ENCODE measurements around the gene KCNF1. TPM values are rescaled to one million over a fixed set of nuclear protein-coding genes. Genes with fewer than 3 reads are reported as not detected.

Gene KCNF1
- total and polyA plus RNA-seq, 4 donors = 4.3 to 19.7 (median 11.5) TPM

DNA sequence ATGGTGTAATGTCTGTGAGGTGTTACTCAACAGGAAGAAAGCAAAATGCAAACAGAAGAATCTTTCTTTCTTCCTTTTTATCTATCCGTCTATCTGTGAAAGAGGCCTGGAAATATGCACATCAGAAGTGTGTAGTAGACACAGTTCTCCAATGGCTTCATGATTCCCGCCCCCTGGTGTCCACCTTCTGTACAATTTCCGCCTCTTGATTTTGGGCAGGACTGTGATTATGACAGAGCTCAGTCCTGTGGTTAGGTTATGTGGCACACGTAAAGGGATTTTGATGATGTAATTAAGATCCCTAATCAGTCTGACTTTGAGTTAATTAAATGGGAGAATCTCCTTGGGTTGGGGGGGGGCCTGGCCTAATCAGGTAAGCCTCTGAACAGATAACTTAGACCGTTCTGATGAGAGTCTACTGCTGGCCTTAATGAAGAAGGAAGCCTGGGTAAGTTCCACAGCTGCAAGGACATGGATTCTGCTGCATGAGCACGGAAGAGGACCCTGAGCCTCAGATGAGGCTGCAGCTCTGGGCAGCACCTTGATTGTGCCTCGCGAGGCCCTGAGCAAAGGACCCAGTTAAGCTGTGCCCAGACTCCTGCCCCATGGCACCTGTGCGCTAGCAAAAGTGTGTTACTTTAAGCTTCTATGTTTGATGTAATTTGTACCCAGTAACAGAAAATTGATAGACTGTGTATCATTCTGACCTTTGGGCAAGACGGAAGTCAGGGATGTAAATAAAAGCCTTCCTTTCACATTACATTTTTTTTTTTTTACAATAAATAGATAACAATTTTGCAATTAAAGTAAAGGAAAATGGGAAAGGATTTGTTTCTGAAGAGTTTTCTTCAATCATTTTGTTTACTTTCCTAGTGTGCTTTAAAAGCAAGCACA lies 11.3 kb upstream of the KCNF1 start:
- no peak overlapping the region for H3K4me3 ChIP-seq (ENCODE audit: low read depth, low read length)
- H3K27ac ChIP-seq (ENCODE audit: low read depth, low read length) = no peak overlapping the region
- no peaks in the 10 kb centered on the region for H3K27me3 ChIP-seq (ENCODE audit: control insufficient read depth, insufficient read depth, low read length)
- no peaks in the 10 kb centered on the region for H3K36me3 ChIP-seq (ENCODE audit: control insufficient read depth, insufficient read depth, low read length)
- DNase-seq (ENCODE audit: low read depth in 4 of 6, low spot score in 6 of 6) = peak in 1 of 6 donors; percentile 41
- peaks cover 7% of the 10 kb centered on the region for H3K4me1 ChIP-seq (ENCODE audit: control insufficient read depth, insufficient read depth, low read length)
- WGBS (ENCODE audit: insufficient coverage) = 85% methylated on average over 7 of the region's 10 CpGs
- no peaks in the 10 kb centered on the region for H3K9me3 ChIP-seq (ENCODE audit: control insufficient read depth, insufficient read depth, low read length)

DNA sequence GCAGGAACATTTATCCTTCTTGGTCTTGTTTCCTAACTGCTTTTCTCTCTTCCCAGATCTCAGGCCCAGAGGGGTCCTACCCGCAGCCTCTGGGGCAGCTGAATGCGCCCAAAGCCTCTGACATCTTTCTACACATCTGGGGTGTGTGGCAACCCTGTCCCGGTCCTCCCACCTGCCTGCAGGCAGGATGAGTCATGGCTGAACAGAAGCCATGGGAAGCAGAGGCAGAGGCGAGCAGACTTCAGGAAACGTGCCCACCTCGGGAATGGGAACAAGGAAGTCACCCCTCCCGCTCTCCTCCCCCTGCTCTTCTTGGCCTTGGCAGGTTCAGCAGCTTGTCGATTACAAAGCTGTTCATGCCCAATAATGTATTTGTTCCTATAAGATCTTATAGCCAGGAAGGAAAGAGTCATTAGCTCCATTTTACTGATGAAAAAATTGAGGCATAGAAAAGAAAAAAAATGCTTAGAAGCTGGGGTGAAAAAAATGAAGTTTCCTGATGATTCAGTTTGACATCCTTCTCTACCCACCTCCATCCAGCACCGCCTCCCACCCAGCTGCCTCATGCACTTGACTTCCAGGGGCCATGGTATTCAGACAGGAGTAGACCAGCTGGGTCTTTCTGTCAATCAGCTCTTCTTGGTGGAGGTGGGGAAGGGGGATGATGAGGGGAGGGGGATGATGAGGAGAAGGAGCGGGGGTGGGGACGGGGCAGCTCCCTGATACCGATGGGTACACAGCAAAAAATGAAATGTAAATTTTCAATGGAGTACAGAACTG lies 10.4 kb upstream of the KCNF1 start:
- Histone ChIP-seq H3K27me3 (ENCODE audit: control insufficient read depth, insufficient read depth, low read length) (no peaks in the 10 kb centered on the region), H3K27ac (ENCODE audit: low read depth, low read length) (no peak overlapping the region), H3K36me3 (ENCODE audit: control insufficient read depth, insufficient read depth, low read length) (no peaks in the 10 kb centered on the region), H3K9me3 (ENCODE audit: control insufficient read depth, insufficient read depth, low read length) (no peaks in the 10 kb centered on the region), H3K4me1 (ENCODE audit: control insufficient read depth, insufficient read depth, low read length) (peaks cover 7% of the 10 kb centered on the region), H3K4me3 (ENCODE audit: low read depth, low read length) (no peak overlapping the region)
- 78% methylated on average over 5 of the region's 12 CpGs for WGBS (ENCODE audit: insufficient coverage)
- DNase-seq (ENCODE audit: low read depth in 4 of 6, low spot score in 6 of 6) = no peak

DNA sequence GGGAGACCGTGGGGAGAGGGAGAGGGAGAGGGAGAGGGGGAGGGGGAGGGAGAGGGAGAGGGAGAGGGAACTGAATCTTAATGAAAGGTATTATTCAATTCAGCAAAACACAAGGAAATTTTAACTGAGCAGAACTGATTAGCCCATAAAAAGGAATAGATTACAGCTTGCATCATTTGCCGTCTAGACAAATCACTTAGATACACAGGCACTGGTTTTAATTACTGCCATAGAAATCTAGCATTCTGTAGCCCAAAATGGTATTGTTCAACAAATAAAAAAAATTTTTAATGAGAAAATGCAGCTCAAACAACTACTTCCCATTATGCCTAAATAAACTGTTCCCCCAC lies 7.9 kb upstream of the KCNF1 start:
- no peaks in the 10 kb centered on the region for H3K36me3 ChIP-seq (ENCODE audit: control insufficient read depth, insufficient read depth, low read length)
- no peak overlapping the region for H3K27ac ChIP-seq (ENCODE audit: low read depth, low read length)
- no peaks in the 10 kb centered on the region for H3K27me3 ChIP-seq (ENCODE audit: control insufficient read depth, insufficient read depth, low read length)
- WGBS (ENCODE audit: insufficient coverage) = no CpG with 5 or more reads among the region's 2 CpGs
- H3K9me3 ChIP-seq (ENCODE audit: control insufficient read depth, insufficient read depth, low read length) = no peaks in the 10 kb centered on the region
- peak in 1 of 6 donors; percentile 88 for DNase-seq (ENCODE audit: low read depth in 4 of 6, low spot score in 6 of 6)
- H3K4me3 ChIP-seq (ENCODE audit: low read depth, low read length) = no peak overlapping the region
- H3K4me1 ChIP-seq (ENCODE audit: control insufficient read depth, insufficient read depth, low read length) = peaks cover 12% of the 10 kb centered on the region

DNA sequence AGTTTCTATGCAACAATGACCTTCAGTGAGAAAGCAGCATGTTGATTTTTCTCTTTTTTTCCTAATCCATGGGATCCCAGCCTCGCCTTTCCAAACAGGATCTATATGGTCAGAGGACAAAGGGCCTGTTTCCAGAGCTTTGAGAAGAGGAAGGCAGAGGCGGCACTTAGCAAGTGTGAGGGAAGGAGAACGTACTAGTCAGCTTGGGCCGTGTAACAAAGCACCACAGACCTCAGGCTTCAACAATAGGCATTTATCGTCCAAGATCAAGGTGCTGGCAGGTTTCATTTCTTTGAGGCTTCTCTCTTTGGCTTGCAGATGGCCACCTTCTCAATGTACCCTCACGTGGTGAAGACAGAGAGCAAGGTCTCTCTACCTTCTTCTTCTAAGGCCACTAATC lies 7.3 kb upstream of the KCNF1 start:
- H3K4me1 ChIP-seq (ENCODE audit: control insufficient read depth, insufficient read depth, low read length) = peaks cover 15% of the 10 kb centered on the region
- no peak for DNase-seq (ENCODE audit: low read depth in 4 of 6, low spot score in 6 of 6)
- H3K9me3 ChIP-seq (ENCODE audit: control insufficient read depth, insufficient read depth, low read length) = no peaks in the 10 kb centered on the region
- no peak overlapping the region for H3K4me3 ChIP-seq (ENCODE audit: low read depth, low read length)
- H3K27me3 ChIP-seq (ENCODE audit: control insufficient read depth, insufficient read depth, low read length) = no peaks in the 10 kb centered on the region
- WGBS (ENCODE audit: insufficient coverage) = 81% methylated on average over 4 of the region's 6 CpGs
- no peak overlapping the region for H3K27ac ChIP-seq (ENCODE audit: low read depth, low read length)
- no peaks in the 10 kb centered on the region for H3K36me3 ChIP-seq (ENCODE audit: control insufficient read depth, insufficient read depth, low read length)

DNA sequence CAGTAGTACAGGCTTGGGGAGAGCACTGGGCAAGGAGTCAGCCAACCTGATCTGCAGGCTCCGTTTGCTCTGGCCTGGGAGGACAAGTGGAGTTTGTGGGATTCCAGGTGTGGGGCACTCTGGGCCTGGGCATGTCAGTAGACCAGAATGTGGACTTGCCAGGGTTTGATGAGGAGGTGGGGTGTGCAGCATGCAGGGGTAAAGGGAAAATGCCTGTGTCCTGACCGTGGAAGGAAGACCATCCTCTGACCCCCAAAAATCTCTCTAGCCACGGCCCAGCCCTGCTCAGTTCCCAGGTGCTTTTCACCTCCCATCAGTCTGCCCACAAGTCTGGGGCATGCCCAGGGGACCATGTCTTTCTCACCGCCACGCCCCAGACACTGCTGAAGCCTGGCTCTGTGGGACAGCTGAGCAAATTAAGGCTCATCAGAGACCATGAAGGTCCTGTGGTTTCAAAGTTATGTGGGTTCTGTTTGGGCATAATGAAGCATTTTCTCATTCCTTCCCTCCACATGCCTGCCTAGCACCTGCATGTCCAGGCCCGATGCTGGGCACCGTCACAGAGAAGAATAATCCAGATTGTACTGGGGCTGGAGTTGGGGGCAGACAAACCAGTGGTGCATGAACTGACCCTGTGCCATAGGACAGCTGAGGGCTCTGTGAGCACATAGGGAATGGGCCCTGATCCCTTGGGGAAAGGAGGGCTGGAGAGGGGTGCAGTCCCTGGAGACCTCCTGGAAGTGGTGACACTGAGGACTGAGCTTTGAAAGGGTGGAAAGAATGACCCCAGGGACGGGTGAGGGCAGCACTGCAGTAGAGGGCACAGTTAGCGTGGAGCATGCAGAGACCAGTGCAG lies 6.5 kb upstream of the KCNF1 start:
- no peak overlapping the region for H3K27ac ChIP-seq (ENCODE audit: low read depth, low read length)
- H3K4me1 ChIP-seq (ENCODE audit: control insufficient read depth, insufficient read depth, low read length) = peaks cover 15% of the 10 kb centered on the region
- no peak for DNase-seq (ENCODE audit: low read depth in 4 of 6, low spot score in 6 of 6)
- H3K9me3 ChIP-seq (ENCODE audit: control insufficient read depth, insufficient read depth, low read length) = no peaks in the 10 kb centered on the region
- WGBS (ENCODE audit: insufficient coverage) = 96% methylated on average over 7 of the region's 9 CpGs
- no peaks in the 10 kb centered on the region for H3K36me3 ChIP-seq (ENCODE audit: control insufficient read depth, insufficient read depth, low read length)
- H3K4me3 ChIP-seq (ENCODE audit: low read depth, low read length) = no peak overlapping the region
- H3K27me3 ChIP-seq (ENCODE audit: control insufficient read depth, insufficient read depth, low read length) = peaks cover 2% of the 10 kb centered on the region

DNA sequence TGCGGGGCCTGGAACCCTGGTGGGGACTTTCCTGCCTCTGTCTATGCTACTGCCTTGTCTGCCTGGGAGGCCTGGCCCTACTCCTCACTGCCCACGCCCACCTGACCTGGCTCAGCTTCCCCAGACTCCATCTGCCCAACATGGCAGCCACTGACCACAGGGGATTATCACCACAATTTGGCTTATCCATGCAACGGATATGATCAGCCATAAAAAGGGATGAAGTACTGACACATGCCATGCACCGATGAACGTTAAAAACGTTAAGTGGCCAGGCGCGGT lies 5.9 kb upstream of the KCNF1 start:
- H3K27me3 ChIP-seq (ENCODE audit: control insufficient read depth, insufficient read depth, low read length) = peaks cover 2% of the 10 kb centered on the region
- H3K9me3 ChIP-seq (ENCODE audit: control insufficient read depth, insufficient read depth, low read length) = no peaks in the 10 kb centered on the region
- no peaks in the 10 kb centered on the region for H3K36me3 ChIP-seq (ENCODE audit: control insufficient read depth, insufficient read depth, low read length)
- H3K4me3 ChIP-seq (ENCODE audit: low read depth, low read length) = no peak overlapping the region
- no peak overlapping the region for H3K27ac ChIP-seq (ENCODE audit: low read depth, low read length)
- peaks cover 12% of the 10 kb centered on the region for H3K4me1 ChIP-seq (ENCODE audit: control insufficient read depth, insufficient read depth, low read length)
- no peak for DNase-seq (ENCODE audit: low read depth in 4 of 6, low spot score in 6 of 6)
- WGBS (ENCODE audit: insufficient coverage) = 93% methylated on average over 8 of the region's 8 CpGs

DNA sequence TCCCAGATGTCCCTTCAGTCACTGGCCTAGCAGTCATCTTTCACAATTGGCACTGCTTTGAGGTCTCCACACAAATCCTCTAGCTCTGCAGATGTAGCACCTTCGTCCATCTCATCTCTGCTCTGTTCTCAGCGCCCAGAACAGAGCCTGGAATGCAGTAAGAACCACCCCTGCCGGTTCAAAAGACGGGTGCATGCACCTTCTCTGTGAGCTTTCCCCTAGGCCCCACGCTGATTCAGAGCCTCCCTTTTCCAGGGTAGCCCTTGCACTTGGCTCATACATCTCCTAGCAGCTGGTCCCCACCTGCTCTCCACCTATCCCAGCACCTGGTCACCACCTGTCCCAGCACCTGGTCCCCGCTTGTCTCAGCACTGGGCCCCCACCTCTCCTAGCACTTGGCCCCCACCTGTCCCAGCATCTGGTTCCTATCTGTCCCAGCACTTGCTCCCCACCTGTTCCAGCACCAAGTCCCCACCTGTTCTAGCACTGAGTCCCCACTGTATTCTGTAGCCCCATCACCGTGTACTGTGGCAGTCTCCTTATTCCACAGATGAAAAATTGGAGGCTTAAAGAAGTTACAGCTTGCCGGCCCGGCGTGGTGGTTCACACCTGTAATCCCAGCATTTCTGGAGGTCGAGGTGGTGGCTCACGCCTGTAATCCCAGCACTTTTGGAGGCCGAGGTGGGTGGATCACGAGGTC lies 4.7 kb upstream of the KCNF1 start:
- Histone ChIP-seq H3K27me3 (ENCODE audit: control insufficient read depth, insufficient read depth, low read length) (peaks cover 9% of the 10 kb centered on the region), H3K36me3 (ENCODE audit: control insufficient read depth, insufficient read depth, low read length) (no peaks in the 10 kb centered on the region), H3K4me3 (ENCODE audit: low read depth, low read length) (no peak overlapping the region), H3K4me1 (ENCODE audit: control insufficient read depth, insufficient read depth, low read length) (peaks cover 15% of the 10 kb centered on the region), H3K9me3 (ENCODE audit: control insufficient read depth, insufficient read depth, low read length) (no peaks in the 10 kb centered on the region), H3K27ac (ENCODE audit: low read depth, low read length) (no peak overlapping the region)
- no peak for DNase-seq (ENCODE audit: low read depth in 4 of 6, low spot score in 6 of 6)
- WGBS (ENCODE audit: insufficient coverage) = 91% methylated on average over 13 of the region's 14 CpGs

DNA sequence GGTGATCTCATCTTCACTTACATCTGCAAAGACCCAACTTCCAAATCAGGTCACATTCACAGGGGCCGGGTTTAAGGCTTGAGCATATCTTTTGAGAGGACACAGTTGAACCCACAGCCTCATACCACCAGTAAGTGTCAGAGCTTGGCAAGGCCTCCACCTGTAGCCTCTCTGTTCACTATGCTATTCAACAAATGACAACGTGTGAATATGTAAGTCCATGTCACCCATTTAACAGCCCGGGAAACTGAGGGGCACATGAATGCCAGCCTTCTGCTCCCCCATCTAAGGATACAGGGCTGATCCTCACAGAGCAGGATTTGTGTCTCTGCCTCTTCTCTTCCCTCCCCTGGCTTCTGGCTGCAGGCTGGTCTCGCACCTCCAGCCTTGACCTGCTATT lies 3.5 kb upstream of the KCNF1 start:
- Histone ChIP-seq H3K27me3 (ENCODE audit: control insufficient read depth, insufficient read depth, low read length) (peaks cover 9% of the 10 kb centered on the region), H3K4me3 (ENCODE audit: low read depth, low read length) (no peak overlapping the region)
- 91% methylated on average over 4 of the region's 4 CpGs for WGBS (ENCODE audit: insufficient coverage)

More for the DNA sequence above, 3.5 kb upstream of the KCNF1 start:
- Histone ChIP-seq H3K27ac (ENCODE audit: low read depth, low read length) (no peak overlapping the region), H3K4me1 (ENCODE audit: control insufficient read depth, insufficient read depth, low read length) (peaks cover 25% of the 10 kb centered on the region), H3K9me3 (ENCODE audit: control insufficient read depth, insufficient read depth, low read length) (no peaks in the 10 kb centered on the region), H3K36me3 (ENCODE audit: control insufficient read depth, insufficient read depth, low read length) (peaks cover 5% of the 10 kb centered on the region)
- no peak for DNase-seq (ENCODE audit: low read depth in 4 of 6, low spot score in 6 of 6)

Data from spinal cord (tissue), 10 donors.